ENCODE results near the gene LRRC47. TPM values are rescaled to one million over a fixed set of nuclear protein-coding genes. Genes with fewer than 3 reads are reported as not detected.

The LRRC47 gene
- total and polyA plus RNA-seq, 2 experiments from 2014 or later: 15.1 to 41.9 TPM

GRCh38 chr1:3779265-3779911 lies 16.9 kb downstream of the LRRC47 start:
- no peak for DNase-seq
- Histone ChIP-seq H3K4me1 (ENCODE audit: insufficient read depth) (no peaks in the 10 kb centered on the region), H3K27me3 (replicated peaks; ENCODE audit: insufficient read depth) (no peaks in the 10 kb centered on the region), H3K79me2 (ENCODE audit: insufficient read depth) (no peaks in the 10 kb centered on the region), H3K36me3 (ENCODE audit: low read depth) (peaks cover 18% of the 10 kb centered on the region), H3K9me3 (ENCODE audit: low read depth) (no peaks in the 10 kb centered on the region), H3K4me3 (no peak overlapping the region), H3K9ac (no peak overlapping the region), H3K9me2 (ENCODE audit: insufficient read depth) (no peaks in the 10 kb centered on the region), H3K4me2 (ENCODE audit: unreplicated experiment) (no peak overlapping the region), H2AFZ (no peak overlapping the region), H4K20me1 (ENCODE audit: insufficient read depth) (no peaks in the 10 kb centered on the region), H3K27ac (no peak overlapping the region), H3F3A (ENCODE audit: insufficient read depth) (no peaks in the 10 kb centered on the region)
- TF ChIP-seq EZH2phosphoT487 (IDR thresholded peaks at IDR 0.05; ENCODE audit: insufficient read depth, low read depth): no peak
- TF ChIP-seq EZH2 (IDR thresholded peaks at IDR 0.05; ENCODE audit: insufficient read depth, poor library complexity, severe bottlenecking): no peak
- in situ Hi-C loops (cut with MboI): no loop called here
- WGBS, 2 experiments (ENCODE audit: low coverage in 1 of 2, low lambda C conversion rate in 2 of 2, missing lambda C conversion rate in 2 of 2): 78 to 84% methylated on average over 22 to 23 of the region's 23 CpGs

- in situ Hi-C loops (cut with MboI): no loop called here
- no peaks in the 10 kb centered on the region for H4K20me1 ChIP-seq (ENCODE audit: insufficient read depth)
Observed at GRCh38 chr1:3778590-3779264, 17.6 kb downstream of the LRRC47 start.

GRCh38 chr1:3777647-3778589 lies 18.4 kb downstream of the LRRC47 start:
- H3K4me2 ChIP-seq (ENCODE audit: unreplicated experiment): no peak overlapping the region
- H3K9me2 ChIP-seq (ENCODE audit: insufficient read depth): no peaks in the 10 kb centered on the region
- no peaks in the 10 kb centered on the region for H3K9me3 ChIP-seq (ENCODE audit: low read depth)
- WGBS, 2 experiments (ENCODE audit: low coverage in 1 of 2, low lambda C conversion rate in 2 of 2, missing lambda C conversion rate in 2 of 2): 87 to 91% methylated on average over 18 to 20 of the region's 20 CpGs
- H3K4me3 ChIP-seq: no peak overlapping the region
- no peak overlapping the region for H3K27ac ChIP-seq
- in situ Hi-C loops (cut with MboI): no loop called here
- H4K20me1 ChIP-seq (ENCODE audit: insufficient read depth): no peaks in the 10 kb centered on the region
- no peaks in the 10 kb centered on the region for H3K4me1 ChIP-seq (ENCODE audit: insufficient read depth)
- DNase-seq: no peak
- no peaks in the 10 kb centered on the region for H3K27me3 ChIP-seq (replicated peaks; ENCODE audit: insufficient read depth)
- H3K36me3 ChIP-seq (ENCODE audit: low read depth): peaks cover 18% of the 10 kb centered on the region
- H3F3A ChIP-seq (ENCODE audit: insufficient read depth): peaks cover 4% of the 10 kb centered on the region; the same call in 1 of the 2 replicates
- TF ChIP-seq EZH2phosphoT487 (IDR thresholded peaks at IDR 0.05; ENCODE audit: insufficient read depth, low read depth): no peak
- TF ChIP-seq EZH2 (IDR thresholded peaks at IDR 0.05; ENCODE audit: insufficient read depth, poor library complexity, severe bottlenecking): no peak
- no peaks in the 10 kb centered on the region for H3K79me2 ChIP-seq (ENCODE audit: insufficient read depth)
- no peak overlapping the region for H3K9ac ChIP-seq
- H2AFZ ChIP-seq: no peak overlapping the region

More at GRCh38 chr1:3778590-3779264, 17.6 kb downstream of the LRRC47 start:
- Histone ChIP-seq H3K36me3 (ENCODE audit: low read depth) (peaks cover 18% of the 10 kb centered on the region), H3K27ac (no peak overlapping the region), H3K9ac (no peak overlapping the region), H3K27me3 (replicated peaks; ENCODE audit: insufficient read depth) (no peaks in the 10 kb centered on the region), H3K9me3 (ENCODE audit: low read depth) (no peaks in the 10 kb centered on the region), H3K4me3 (no peak overlapping the region), H3F3A (ENCODE audit: insufficient read depth) (peaks cover 2% of the 10 kb centered on the region; the same call in 1 of the 2 replicates), H3K4me2 (ENCODE audit: unreplicated experiment) (no peak overlapping the region), H2AFZ (no peak overlapping the region), H3K9me2 (ENCODE audit: insufficient read depth) (no peaks in the 10 kb centered on the region), H3K79me2 (ENCODE audit: insufficient read depth) (no peaks in the 10 kb centered on the region), H3K4me1 (ENCODE audit: insufficient read depth) (no peaks in the 10 kb centered on the region)
- DNase-seq: no peak
- TF ChIP-seq EZH2phosphoT487 (IDR thresholded peaks at IDR 0.05; ENCODE audit: insufficient read depth, low read depth) (no peak), EZH2 (IDR thresholded peaks at IDR 0.05; ENCODE audit: insufficient read depth, poor library complexity, severe bottlenecking) (no peak)
- 45 to 50% methylated on average over 13 to 14 of the region's 14 CpGs for WGBS, 2 experiments (ENCODE audit: low coverage in 1 of 2, low lambda C conversion rate in 2 of 2, missing lambda C conversion rate in 2 of 2)

- DNase-seq: no peak
- H3K36me3 ChIP-seq (ENCODE audit: low read depth): peaks cover 18% of the 10 kb centered on the region
- no peaks in the 10 kb centered on the region for H4K20me1 ChIP-seq (ENCODE audit: insufficient read depth)
- in situ Hi-C loops (cut with MboI): no loop called here
- H3K9ac ChIP-seq: no peak overlapping the region
- H3K27ac ChIP-seq: no peak overlapping the region
- no peak overlapping the region for H2AFZ ChIP-seq
- H3K9me3 ChIP-seq (ENCODE audit: low read depth): no peaks in the 10 kb centered on the region
- no peaks in the 10 kb centered on the region for H3K27me3 ChIP-seq (replicated peaks; ENCODE audit: insufficient read depth)
- no peaks in the 10 kb centered on the region for H3K9me2 ChIP-seq (ENCODE audit: insufficient read depth)
- no peak overlapping the region for H3K4me3 ChIP-seq
- H3K4me2 ChIP-seq (ENCODE audit: unreplicated experiment): no peak overlapping the region
- no peak for TF ChIP-seq EZH2phosphoT487 (IDR thresholded peaks at IDR 0.05; ENCODE audit: insufficient read depth, low read depth)
- TF ChIP-seq EZH2 (IDR thresholded peaks at IDR 0.05; ENCODE audit: insufficient read depth, poor library complexity, severe bottlenecking): no peak
- H3K4me1 ChIP-seq (ENCODE audit: insufficient read depth): no peaks in the 10 kb centered on the region
- WGBS, 2 experiments (ENCODE audit: low coverage in 1 of 2, low lambda C conversion rate in 2 of 2, missing lambda C conversion rate in 2 of 2): 93 to 95% methylated on average over 10 of the region's 10 CpGs
- H3F3A ChIP-seq (ENCODE audit: insufficient read depth): peaks cover 4% of the 10 kb centered on the region; the same call in 1 of the 2 replicates
- no peaks in the 10 kb centered on the region for H3K79me2 ChIP-seq (ENCODE audit: insufficient read depth)
Observed at GRCh38 chr1:3777078-3777547, 19.2 kb downstream of the LRRC47 start.
